ENCODE results near the gene TAOK1.

GRCh38 chr17:29347831-29348629 is 42.1 kb upstream of the TAOK1 start:
- no peak for TF ChIP-seq CTCF (IDR thresholded peaks at IDR 0.05)
- no peak for TF ChIP-seq POLR2A (IDR thresholded peaks at IDR 0.05)

All from adrenal gland (tissue), 5 donors.